Stimulated activated memory B cell treated with anti-CD40 and anti-IgM and Interleukin-4, amounts not matched to agents 10 μg/mL and 1 μg/mL and 100 μg/mL, for 72 hours (primary cell): ENCODE measurements around the gene CXCL5.
"Not testable (repeated sequence)": the region's sequence is repeated elsewhere in the genome, so short reads cannot be mapped to it uniquely, and the experiment has no call there.

Source experiments
- ATAC-seq: fragments of 150-1000 bp; cut with Tn5 transposase; 2 replicates; pipeline ENCODE4 v1.10.0; 2021
- H3K27ac Mint-ChIP-seq: one replicate; pipeline ENCODE4 v1.8.0; 2022; ENCODE audit warnings: mild to moderate bottlenecking, mixed read lengths
- H3K27me3 Mint-ChIP-seq: one replicate; pipeline ENCODE4 v1.8.0; 2022; ENCODE audit warnings: mixed read lengths
- H3K36me3 Mint-ChIP-seq: one replicate; pipeline ENCODE4 v1.8.0; 2022; ENCODE audit warnings: mixed read lengths
- H3K4me1 Mint-ChIP-seq: one replicate; pipeline ENCODE4 v1.8.0; 2022; ENCODE audit warnings: mixed read lengths
- H3K4me3 Mint-ChIP-seq: one replicate; pipeline ENCODE4 v1.8.0; 2022; ENCODE audit warnings: mild to moderate bottlenecking, moderate library complexity, mixed read lengths
- H3K9me3 Mint-ChIP-seq: one replicate; pipeline ENCODE4 v1.8.0; 2022; ENCODE audit warnings: mixed read lengths

The CXCL5 gene

GRCh38 chr4:73991742-73992000 is 6.8 kb downstream of the CXCL5 start:
- Mint-ChIP-seq H3K9me3 (no peaks in the 10 kb centered on the region), H3K4me1 (no peaks in the 10 kb centered on the region), H3K4me3 (no peak overlapping the region), H3K27ac (no peak overlapping the region), H3K27me3 (no peaks in the 10 kb centered on the region), H3K36me3 (no peaks in the 10 kb centered on the region)
- no peak for ATAC-seq

- Mint-ChIP-seq H3K27ac (no peak overlapping the region), H3K4me3 (no peak overlapping the region), H3K36me3 (no peaks in the 10 kb centered on the region), H3K4me1 (no peaks in the 10 kb centered on the region), H3K9me3 (no peaks in the 10 kb centered on the region), H3K27me3 (no peaks in the 10 kb centered on the region)
- no peak for ATAC-seq
Observed at GRCh38 chr4:73990988-73991741, 7.3 kb downstream of the CXCL5 start.

- H3K36me3 Mint-ChIP-seq, result no peaks in the 10 kb centered on the region
- no peak for ATAC-seq
- no peaks in the 10 kb centered on the region for H3K4me1 Mint-ChIP-seq
- H3K9me3 Mint-ChIP-seq, result no peaks in the 10 kb centered on the region
- H3K4me3 Mint-ChIP-seq, result no peak overlapping the region
- no peak overlapping the region for H3K27ac Mint-ChIP-seq
- no peaks in the 10 kb centered on the region for H3K27me3 Mint-ChIP-seq
Observed at GRCh38 chr4:73989928-73990327, 8.5 kb downstream of the CXCL5 start.

GRCh38 chr4:73989031-73989430 is 9.4 kb downstream of the CXCL5 start:
- ATAC-seq, result no peak
- no peak overlapping the region for H3K27ac Mint-ChIP-seq
- no peak overlapping the region for H3K4me3 Mint-ChIP-seq
- H3K36me3 Mint-ChIP-seq, result no peaks in the 10 kb centered on the region
- H3K4me1 Mint-ChIP-seq, result no peaks in the 10 kb centered on the region
- H3K27me3 Mint-ChIP-seq, result no peaks in the 10 kb centered on the region
- no peaks in the 10 kb centered on the region for H3K9me3 Mint-ChIP-seq

- H3K9me3 Mint-ChIP-seq, result no peaks in the 10 kb centered on the region
- no peaks in the 10 kb centered on the region for H3K4me1 Mint-ChIP-seq
- ATAC-seq, result no peak
- no peaks in the 10 kb centered on the region for H3K36me3 Mint-ChIP-seq
- H3K4me3 Mint-ChIP-seq, result no peak within 1 kb of the TSS
- no peaks in the 10 kb centered on the region for H3K27me3 Mint-ChIP-seq
- H3K27ac Mint-ChIP-seq, result no peak within 1 kb of the TSS
Observed at GRCh38 chr4:73988061-73988460, 10.4 kb downstream of the CXCL5 start, which contains the start of gene PPBP. PPBP (minus strand) TSS chr4:73988190; CDS start chr4:73988103, 87 bp downstream.

- Mint-ChIP-seq H3K4me3 (no peak overlapping the region), H3K36me3 (no peaks in the 10 kb centered on the region), H3K27ac (no peak overlapping the region), H3K27me3 (peaks cover 11% of the 10 kb centered on the region), H3K9me3 (no peaks in the 10 kb centered on the region), H3K4me1 (no peaks in the 10 kb centered on the region)
- no peak for ATAC-seq
Observed at GRCh38 chr4:73985528-73985852, 13.0 kb downstream of the CXCL5 start.

- Mint-ChIP-seq H3K27me3 (peaks cover 11% of the 10 kb centered on the region), H3K9me3 (no peaks in the 10 kb centered on the region), H3K27ac (no peak overlapping the region), H3K4me3 (no peak overlapping the region), H3K4me1 (no peaks in the 10 kb centered on the region), H3K36me3 (no peaks in the 10 kb centered on the region)
- ATAC-seq, result no peak
Observed at GRCh38 chr4:73984736-73985527, 13.5 kb downstream of the CXCL5 start.

- H3K36me3 Mint-ChIP-seq, ATAC-seq, H3K4me1 Mint-ChIP-seq, H3K4me3 Mint-ChIP-seq, H3K9me3 Mint-ChIP-seq, H3K27ac Mint-ChIP-seq: not testable (repeated sequence)
- peaks cover 11% of the 10 kb centered on the region for H3K27me3 Mint-ChIP-seq
Observed at GRCh38 chr4:73981175-73981574, 17.3 kb downstream of the CXCL5 start.

GRCh38 chr4:73979407-73979957 is 19.0 kb downstream of the CXCL5 start:
- H3K36me3 Mint-ChIP-seq, result no peaks in the 10 kb centered on the region
- H3K27ac Mint-ChIP-seq, result no peak overlapping the region
- no peak for ATAC-seq
- H3K4me1 Mint-ChIP-seq, result no peaks in the 10 kb centered on the region
- H3K4me3 Mint-ChIP-seq, result no peak overlapping the region
- H3K27me3 Mint-ChIP-seq, result peaks cover 11% of the 10 kb centered on the region
- H3K9me3 Mint-ChIP-seq, result peaks cover 7% of the 10 kb centered on the region

GRCh38 chr4:73978886-73979285 is 19.6 kb downstream of the CXCL5 start:
- H3K9me3 Mint-ChIP-seq, result peaks cover 7% of the 10 kb centered on the region
- H3K27me3 Mint-ChIP-seq, result peaks cover 11% of the 10 kb centered on the region
- no peak for ATAC-seq
- H3K4me3 Mint-ChIP-seq, result no peak overlapping the region
- no peak overlapping the region for H3K27ac Mint-ChIP-seq
- H3K36me3 Mint-ChIP-seq, result no peaks in the 10 kb centered on the region
- no peaks in the 10 kb centered on the region for H3K4me1 Mint-ChIP-seq

- no peak overlapping the region for H3K4me3 Mint-ChIP-seq
- H3K9me3 Mint-ChIP-seq, result peaks cover 14% of the 10 kb centered on the region
- H3K36me3 Mint-ChIP-seq, result no peaks in the 10 kb centered on the region
- no peaks in the 10 kb centered on the region for H3K4me1 Mint-ChIP-seq
- no peak overlapping the region for H3K27ac Mint-ChIP-seq
- H3K27me3 Mint-ChIP-seq, result peaks cover 8% of the 10 kb centered on the region
- no peak for ATAC-seq
Observed at GRCh38 chr4:73976716-73977115, 21.8 kb downstream of the CXCL5 start.

- peaks cover 4% of the 10 kb centered on the region for H3K27me3 Mint-ChIP-seq
- H3K36me3 Mint-ChIP-seq, result no peaks in the 10 kb centered on the region
- H3K4me3 Mint-ChIP-seq, result no peak overlapping the region
- no peak overlapping the region for H3K27ac Mint-ChIP-seq
- no peaks in the 10 kb centered on the region for H3K4me1 Mint-ChIP-seq
- peaks cover 18% of the 10 kb centered on the region for H3K9me3 Mint-ChIP-seq
- no peak for ATAC-seq
Observed at GRCh38 chr4:73976217-73976616, 22.3 kb downstream of the CXCL5 start.

- Mint-ChIP-seq H3K36me3 (no peaks in the 10 kb centered on the region), H3K4me3 (no peak overlapping the region), H3K27ac (no peak overlapping the region), H3K27me3 (no peaks in the 10 kb centered on the region), H3K9me3 (peaks cover 26% of the 10 kb centered on the region), H3K4me1 (no peaks in the 10 kb centered on the region)
- ATAC-seq, result no peak
Observed at GRCh38 chr4:73974352-73974751, 24.1 kb downstream of the CXCL5 start.

- ATAC-seq, result no peak
- Mint-ChIP-seq H3K4me1 (no peaks in the 10 kb centered on the region), H3K4me3 (no peak overlapping the region), H3K36me3 (no peaks in the 10 kb centered on the region), H3K27me3 (no peaks in the 10 kb centered on the region), H3K27ac (no peak overlapping the region), H3K9me3 (peaks cover 24% of the 10 kb centered on the region)
Observed at GRCh38 chr4:73970945-73971344, 27.5 kb downstream of the CXCL5 start.

GRCh38 chr4:73970011-73970410 is 28.5 kb downstream of the CXCL5 start:
- H3K27me3 Mint-ChIP-seq, result no peaks in the 10 kb centered on the region
- no peak overlapping the region for H3K4me3 Mint-ChIP-seq
- no peak overlapping the region for H3K27ac Mint-ChIP-seq
- H3K36me3 Mint-ChIP-seq, result no peaks in the 10 kb centered on the region
- ATAC-seq, result no peak
- H3K4me1 Mint-ChIP-seq, result no peaks in the 10 kb centered on the region
- peaks cover 19% of the 10 kb centered on the region for H3K9me3 Mint-ChIP-seq

GRCh38 chr4:73967866-73968265 is 30.6 kb downstream of the CXCL5 start:
- Mint-ChIP-seq H3K27me3 (no peaks in the 10 kb centered on the region), H3K4me1 (no peaks in the 10 kb centered on the region), H3K27ac (no peak overlapping the region), H3K36me3 (no peaks in the 10 kb centered on the region), H3K9me3 (peaks cover 19% of the 10 kb centered on the region), H3K4me3 (no peak overlapping the region)
- no peak for ATAC-seq
